ENCODE data around the gene FGFRL1. TPM values are rescaled to one million over a fixed set of nuclear protein-coding genes. Genes with fewer than 3 reads are reported as not detected.

The FGFRL1 gene
- total RNA-seq, 1 donor from 2014 or later: 68.3 TPM

GRCh38 chr4:1023075-1023640, 11.7 kb downstream of the FGFRL1 start:
- peak; percentile 75 for DNase-seq

- no peak for DNase-seq
These were observed 12.7 kb downstream of the FGFRL1 start for GRCh38 chr4:1023895-1024740.

- no peak for DNase-seq
These were observed 13.6 kb downstream of the FGFRL1 start for GRCh38 chr4:1024882-1025545.

- peak; percentile 74 for DNase-seq
These were observed 14.7 kb downstream of the FGFRL1 start for GRCh38 chr4:1026115-1026514.

- no peak for DNase-seq
These were observed 15.9 kb downstream of the FGFRL1 start for GRCh38 chr4:1027219-1027914.

GRCh38 chr4:1027915-1028238, 16.5 kb downstream of the FGFRL1 start:
- DNase-seq: no peak

GRCh38 chr4:1028574-1029220, 17.3 kb downstream of the FGFRL1 start:
- DNase-seq: no peak

GRCh38 chr4:1029529-1029928, 18.1 kb downstream of the FGFRL1 start:
- no peak for DNase-seq

- DNase-seq: no peak
These were observed 18.6 kb downstream of the FGFRL1 start for GRCh38 chr4:1030031-1030430.

- no peak for DNase-seq
These were observed 19.1 kb downstream of the FGFRL1 start for GRCh38 chr4:1030559-1030958.

GRCh38 chr4:1031346-1031745, 19.9 kb downstream of the FGFRL1 start:
- DNase-seq: no peak

GRCh38 chr4:1031956-1032795, 20.8 kb downstream of the FGFRL1 start:
- peak; percentile 85 for DNase-seq

- no peak for DNase-seq
These were observed 21.4 kb downstream of the FGFRL1 start for GRCh38 chr4:1032861-1033260.

GRCh38 chr4:1033840-1034551, 22.6 kb downstream of the FGFRL1 start:
- peak; percentile 94 for DNase-seq

GRCh38 chr4:1035510-1035909, 24.1 kb downstream of the FGFRL1 start:
- DNase-seq: peak; percentile 65

GRCh38 chr4:1036095-1036494, 24.7 kb downstream of the FGFRL1 start:
- no peak for DNase-seq

GRCh38 chr4:1036976-1037810, 25.8 kb downstream of the FGFRL1 start:
- DNase-seq: no peak

- DNase-seq: peak; percentile 69
These were observed 27.6 kb downstream of the FGFRL1 start for GRCh38 chr4:1038948-1039492.
